HUDEP-2 (cell line): Measurements from ENCODE around the gene TMEM18.
A peak's percentile ranks its signal among the peaks of the same experiment; 100 is the strongest.

Experiments used
- DNase-seq, 76 experiments: peaks; one replicate each; lab custom pipeline; 2025; ENCODE audit not compliant: unreplicated experiment in 76 of 76; lab: John Stamatoyannopoulos, UW

The TMEM18 gene

DNA sequence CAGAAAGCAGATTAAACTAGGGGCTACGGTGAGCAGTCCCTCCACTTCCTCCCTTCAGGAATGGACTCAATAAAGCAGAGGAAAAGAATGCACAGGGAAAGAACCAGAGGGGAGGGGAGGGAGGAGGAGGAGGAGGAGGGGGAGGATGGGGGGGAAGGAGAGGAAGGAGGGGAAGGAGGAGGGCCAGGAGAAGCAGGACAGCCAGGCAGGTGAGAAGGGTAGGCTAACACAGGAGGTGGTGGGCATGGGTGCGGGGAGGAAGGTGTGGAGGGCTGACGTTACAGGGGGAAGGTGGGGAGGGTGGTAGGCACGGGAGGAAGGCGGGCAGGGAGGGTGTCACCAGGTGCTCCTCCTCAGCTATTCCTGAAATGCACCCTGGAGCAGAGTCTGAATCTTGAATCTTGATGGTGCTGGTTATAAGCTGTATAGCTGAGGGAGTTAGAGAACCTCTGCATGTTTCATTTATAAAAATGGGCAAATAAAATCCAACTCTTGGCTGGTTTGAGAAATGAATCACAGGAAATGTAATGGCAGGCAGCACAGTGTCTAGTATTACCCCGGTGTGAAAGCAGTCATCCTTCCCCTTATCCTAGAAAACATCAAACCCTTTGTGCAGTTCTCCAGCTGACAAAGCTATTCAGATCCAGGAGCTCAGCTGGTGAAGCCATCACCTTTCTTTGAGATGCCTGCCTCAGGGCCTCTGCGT, 3.4 kb downstream of the TMEM18 start:
- DNase-seq = no peak

- no peak for DNase-seq
Observed at GRCh38 chr2:673016-673415, 4.2 kb downstream of the TMEM18 start.

DNA sequence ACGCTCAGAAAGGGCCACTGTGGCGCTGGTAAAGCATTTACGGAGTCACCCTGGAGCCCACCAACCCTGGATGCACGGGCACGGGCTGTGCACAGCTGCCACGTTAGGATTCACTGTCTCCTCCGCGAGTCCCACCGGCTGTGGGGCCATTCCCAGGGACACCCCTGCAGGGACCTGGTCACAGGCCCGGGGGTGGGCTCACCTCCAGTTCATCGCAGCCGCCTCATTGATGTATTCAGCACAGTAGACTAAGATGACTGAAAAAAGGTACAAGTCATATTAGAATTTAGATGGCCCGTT, 4.7 kb downstream of the TMEM18 start:
- DNase-seq = no peak

DNA sequence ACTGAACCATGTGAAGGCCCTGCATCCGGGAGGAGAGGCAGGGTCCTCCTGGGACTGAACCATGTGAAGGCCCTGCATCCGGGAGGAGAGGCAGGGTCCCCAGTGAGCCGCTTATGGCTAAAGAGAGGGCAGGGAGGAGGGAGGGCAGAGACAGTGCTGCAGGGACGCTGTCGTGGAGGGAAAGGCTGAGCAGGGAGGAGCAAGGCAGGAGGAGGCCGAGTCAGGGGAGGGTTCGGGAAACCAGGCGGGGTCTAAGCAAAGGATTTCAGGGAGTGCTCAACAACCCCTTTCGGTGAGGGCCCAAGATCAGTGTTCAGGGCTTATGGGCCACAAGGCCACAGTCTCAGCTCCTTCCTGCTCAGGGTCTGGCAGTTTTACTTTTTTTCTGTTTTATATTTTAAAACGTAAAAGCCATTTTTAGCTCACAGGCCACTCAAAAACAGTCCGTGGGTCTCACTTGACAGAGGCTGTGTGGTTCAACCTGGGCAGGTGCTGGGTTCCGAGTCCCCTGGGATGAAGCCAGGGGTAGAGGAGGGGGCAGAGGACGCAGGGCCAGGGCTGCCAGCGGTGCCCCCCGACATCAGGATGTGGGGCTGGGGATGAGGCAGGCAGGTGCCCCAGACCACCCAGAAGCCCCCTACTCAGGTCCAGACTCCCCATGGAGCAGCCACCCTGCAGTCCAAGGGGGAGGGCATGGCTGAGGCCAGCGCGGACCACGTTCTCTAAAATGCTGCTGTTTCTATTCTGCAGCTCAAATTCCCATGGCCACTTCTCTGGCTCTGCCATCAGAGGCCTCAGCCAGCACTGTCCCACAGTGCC, 5.2 kb downstream of the TMEM18 start:
- DNase-seq = no peak

GRCh38 chr2:671072-671471, 6.1 kb downstream of the TMEM18 start:
- no peak for DNase-seq

- DNase-seq = no peak
Observed at GRCh38 chr2:670637-671036, 6.6 kb downstream of the TMEM18 start.

DNA sequence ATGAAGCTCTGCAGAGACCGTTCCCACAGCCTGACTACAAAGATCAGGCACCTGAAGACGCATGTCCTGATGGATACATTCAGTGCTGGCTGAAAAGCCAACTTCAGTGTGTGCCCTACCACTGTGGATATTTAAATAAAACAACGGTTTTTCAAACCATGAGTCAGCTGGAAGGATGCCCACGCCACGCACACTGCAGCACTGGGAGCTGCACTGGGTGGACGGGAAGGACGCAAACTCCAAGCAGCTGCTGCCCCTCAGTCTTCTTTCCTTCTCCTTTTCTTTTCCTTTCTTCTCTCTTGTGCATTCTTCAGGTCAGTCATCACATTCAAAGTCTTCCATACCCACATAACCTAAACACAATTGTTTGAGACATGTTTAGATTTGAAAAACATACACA, 7.9 kb downstream of the TMEM18 start:
- DNase-seq = no peak

GRCh38 chr2:668000-668398, 9.2 kb downstream of the TMEM18 start:
- DNase-seq = no peak

GRCh38 chr2:667332-667999, 9.7 kb downstream of the TMEM18 start:
- peak in 11 of 76 experiments; percentile 2 to 18 (median 8) for DNase-seq

GRCh38 chr2:666441-666840, 10.8 kb downstream of the TMEM18 start:
- DNase-seq = no peak

DNA sequence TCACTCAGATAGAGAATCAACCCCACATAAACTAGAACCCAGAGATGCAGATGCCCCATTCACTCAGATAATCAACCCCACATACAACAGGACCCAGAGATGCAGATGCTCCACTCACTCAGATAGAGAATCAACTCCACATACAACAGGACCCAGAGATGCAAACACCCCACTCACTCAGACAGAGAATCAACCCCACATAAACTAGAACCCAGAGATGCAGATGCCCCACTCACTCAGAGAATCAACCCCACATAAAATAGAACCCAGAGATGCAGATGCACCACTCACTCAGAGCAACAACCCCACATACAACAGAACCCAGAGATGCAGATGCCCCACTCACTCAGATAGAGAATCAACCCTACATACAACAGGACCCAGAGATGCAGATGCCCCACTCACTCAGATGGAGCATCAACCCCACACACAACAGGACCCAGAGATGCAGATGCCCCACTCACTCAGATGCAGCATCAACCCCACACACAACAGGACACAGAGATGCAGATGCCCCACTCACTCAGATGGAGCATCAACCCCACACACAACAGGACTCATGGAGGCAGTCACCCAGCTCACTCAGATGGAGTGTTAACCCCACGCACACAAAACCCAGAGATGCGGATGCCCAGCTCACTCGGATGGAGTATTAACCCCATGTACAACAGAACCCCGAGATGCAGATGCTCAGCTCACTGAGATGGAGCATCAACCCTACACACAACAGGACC, 11.7 kb downstream of the TMEM18 start:
- no peak for DNase-seq

GRCh38 chr2:664063-664462, 13.1 kb downstream of the TMEM18 start:
- DNase-seq = no peak

DNA sequence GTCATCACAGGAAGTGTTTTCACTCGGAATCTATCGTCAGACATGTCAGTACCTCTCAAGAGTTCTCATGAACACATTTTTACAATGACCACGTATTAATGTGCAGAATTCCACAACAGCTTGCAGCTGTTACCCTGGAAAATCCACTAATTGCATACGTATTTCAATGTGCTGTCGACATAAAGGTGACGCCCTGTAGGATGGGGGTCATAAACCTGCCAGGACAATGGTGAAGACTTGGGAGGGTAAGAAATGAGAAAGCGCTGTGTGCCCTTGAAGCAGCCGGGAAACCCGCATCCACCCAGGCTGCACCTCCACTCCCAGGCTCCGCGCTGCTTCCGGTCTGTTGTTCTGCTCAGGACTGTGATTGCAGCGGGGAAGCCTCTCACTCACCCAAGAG, 14.0 kb downstream of the TMEM18 start:
- DNase-seq = no peak

DNA sequence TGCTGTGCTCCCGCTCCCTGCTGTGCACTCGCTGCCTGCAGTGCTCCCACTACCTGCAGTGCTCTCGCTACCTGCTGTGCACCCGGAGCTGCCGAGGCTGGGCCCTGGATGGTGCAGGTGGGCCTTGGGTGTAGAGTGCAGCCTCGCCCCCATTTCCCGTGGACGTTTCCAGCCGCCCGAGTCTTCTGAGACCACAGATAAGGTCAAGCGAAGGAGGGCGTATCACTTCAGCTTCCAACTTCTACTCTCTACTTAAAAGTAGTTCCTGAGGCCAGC, 15.9 kb downstream of the TMEM18 start:
- DNase-seq = no peak

DNA sequence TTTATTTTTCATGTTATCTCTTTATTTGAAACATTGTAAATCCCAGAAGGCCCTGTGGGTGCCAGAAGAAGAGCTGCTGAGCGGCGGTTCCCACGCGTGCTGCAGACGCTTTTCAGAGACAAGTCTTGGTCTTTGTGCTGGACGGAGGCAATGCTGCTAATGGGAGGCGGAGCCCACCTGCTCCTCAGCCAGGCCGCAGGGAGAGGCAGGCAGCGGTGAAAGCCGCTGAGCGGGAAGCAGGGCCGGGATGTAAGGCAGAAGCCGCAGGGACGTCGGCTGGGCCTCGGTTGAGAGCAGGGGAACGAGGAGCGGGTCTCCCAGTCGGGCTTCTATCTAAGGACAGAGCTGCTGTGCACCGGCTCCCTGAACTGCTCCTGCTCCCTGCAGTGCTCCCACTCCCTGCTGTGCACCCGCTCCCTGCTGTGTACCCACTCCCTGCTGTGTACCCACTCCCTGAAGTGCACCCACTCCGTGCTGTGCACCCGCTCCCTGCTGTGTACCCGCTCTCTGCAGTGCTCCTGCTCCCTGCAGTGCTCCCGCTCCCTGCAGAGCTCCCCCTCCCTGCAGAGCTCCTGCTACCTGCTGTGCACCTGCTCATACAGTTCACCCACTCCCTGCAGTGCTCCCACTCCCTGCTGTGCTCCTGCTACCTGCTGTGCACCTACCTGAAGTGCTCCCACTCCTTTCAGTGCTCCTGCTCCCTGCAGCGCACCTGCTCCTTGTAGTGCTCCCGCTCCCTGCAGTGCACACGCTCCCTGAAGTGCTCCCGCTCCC, 16.4 kb downstream of the TMEM18 start:
- no peak for DNase-seq

- no peak for DNase-seq
Observed at GRCh38 chr2:660029-660428, 17.2 kb downstream of the TMEM18 start.

DNA sequence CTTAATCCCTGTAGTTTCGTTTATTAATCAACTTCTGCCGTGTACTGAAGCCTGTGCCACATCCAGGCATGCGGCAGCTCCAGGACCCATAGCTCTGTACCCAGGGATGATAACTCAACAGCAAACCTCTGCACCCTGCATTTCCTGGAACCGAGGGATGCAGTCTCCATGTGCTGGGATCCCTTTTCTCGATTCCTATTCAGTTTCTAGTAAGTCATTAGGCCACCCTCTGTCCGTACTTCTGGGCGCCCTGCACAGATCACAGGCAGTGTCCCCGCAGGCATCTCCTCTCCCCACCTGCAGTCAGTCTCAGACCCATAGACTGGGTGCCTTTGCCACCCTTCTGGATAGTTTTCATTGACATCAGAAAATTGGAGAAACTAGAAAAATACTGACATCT, 18.8 kb downstream of the TMEM18 start:
- DNase-seq = no peak

DNA sequence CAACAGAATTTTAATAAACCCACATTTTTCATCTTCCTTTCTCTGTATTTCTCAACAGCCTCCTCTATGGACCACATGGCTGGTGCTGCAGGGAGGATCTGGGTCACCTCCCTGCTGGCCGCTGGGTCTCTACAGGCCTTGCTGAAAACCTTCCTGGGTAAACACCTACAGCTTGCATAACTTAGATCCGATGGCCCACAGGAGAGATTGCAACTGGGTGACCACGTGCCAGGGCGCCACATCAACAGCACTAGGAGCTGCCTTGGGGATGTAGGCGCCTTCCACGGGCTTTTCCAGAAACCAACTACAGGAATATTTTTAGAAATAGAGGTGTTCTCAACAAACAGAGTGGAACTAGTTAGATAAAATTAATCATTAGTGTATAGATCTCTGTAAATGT, 19.4 kb downstream of the TMEM18 start:
- no peak for DNase-seq

- peak in 55 of 76 experiments; percentile 2 to 66 (median 28) for DNase-seq
Observed at GRCh38 chr2:656676-657075, 20.5 kb downstream of the TMEM18 start.

DNA sequence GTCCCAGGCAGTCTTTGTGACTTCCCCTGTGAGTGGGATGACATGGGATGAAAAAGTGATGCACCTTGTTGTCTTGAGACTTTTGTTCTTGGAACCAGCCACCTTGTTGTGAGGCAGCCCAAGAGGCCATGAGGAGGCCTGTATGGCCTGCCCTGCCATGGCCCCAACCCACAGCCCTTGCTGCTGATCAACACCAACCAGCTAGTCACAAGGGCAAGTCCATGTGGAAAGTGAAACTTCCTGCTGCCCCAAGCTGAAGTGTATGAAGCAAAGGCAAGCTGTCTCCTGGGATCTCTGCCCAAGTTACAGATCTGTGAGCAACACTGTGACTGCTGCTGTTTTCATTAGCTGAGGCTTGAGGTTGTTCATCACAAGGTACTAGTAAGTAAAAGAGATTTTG, 21.6 kb downstream of the TMEM18 start:
- no peak for DNase-seq

DNA sequence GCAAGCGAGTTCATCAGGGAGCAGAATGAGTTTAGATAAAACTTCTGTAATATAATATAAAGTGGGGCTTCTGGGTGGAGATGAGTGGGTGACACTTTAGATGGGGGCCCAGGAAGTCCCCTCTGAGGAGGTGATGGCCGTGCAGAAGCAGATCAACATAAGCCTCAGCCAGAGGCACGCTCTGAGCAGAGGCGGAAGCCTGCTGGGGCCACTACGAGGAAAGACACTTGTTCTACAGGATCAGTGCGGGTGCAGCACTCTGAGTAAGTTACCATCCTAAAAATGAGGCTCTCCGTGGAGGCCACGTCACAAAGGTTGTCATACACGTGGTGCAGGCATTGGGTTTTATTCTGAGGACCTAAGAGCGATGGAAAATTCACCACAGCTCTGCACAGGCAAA, 22.3 kb downstream of the TMEM18 start:
- no peak for DNase-seq
